T-helper 17 cell (primary cell): Measurements from ENCODE around the gene AJAP1. TPM values are rescaled to one million over a fixed set of nuclear protein-coding genes. Genes with fewer than 3 reads are reported as not detected.

Experiments
- ATAC-seq: fragments of 150-1000 bp; cut with Tn5 transposase; 2 replicates; pipeline ENCODE4 v1.10.0; 2021; ENCODE audit warnings: mild to moderate bottlenecking, moderate library complexity
- DNase-seq, 3 donors: peaks; one replicate each; pipeline versions ENCODE4 v3.0.0 to v3.0.0-alpha.2; 2020 to 2021
- H3K9me3 ChIP-seq: one replicate; pipeline ENCODE4 v1.7.0; 2013; ENCODE audit warnings: low read length, mild to moderate bottlenecking; ENCODE audit not compliant: control insufficient read depth, poor library complexity, severe bottlenecking
- H3K27ac Mint-ChIP-seq: one replicate; pipeline ENCODE4 v1.8.0; 2022; ENCODE audit warnings: mild to moderate bottlenecking, moderate library complexity, mixed read lengths
- H3K27me3 Mint-ChIP-seq: one replicate; pipeline ENCODE4 v1.8.0; 2022; ENCODE audit warnings: mixed read lengths
- H3K36me3 Mint-ChIP-seq: one replicate; pipeline ENCODE4 v1.8.0; 2022; ENCODE audit warnings: low read depth, mixed read lengths
- H3K4me1 Mint-ChIP-seq: one replicate; pipeline ENCODE4 v1.8.0; 2022; ENCODE audit warnings: mild to moderate bottlenecking, mixed read lengths
- H3K4me3 Mint-ChIP-seq: one replicate; pipeline ENCODE4 v1.8.0; 2022; ENCODE audit warnings: mild to moderate bottlenecking, moderate library complexity, mixed read lengths
- total RNA-seq, 4 donors: library from RNA in 2 of 4; stranded (reverse) in 2 of 4; gene quantifications; one replicate each; pipeline ENCODE4 v1.2.3 and lab custom pipeline; 2022 to 2026

AJAP1 gene
- total RNA-seq, 2 donors from 2014 or later, result not detected

DNA sequence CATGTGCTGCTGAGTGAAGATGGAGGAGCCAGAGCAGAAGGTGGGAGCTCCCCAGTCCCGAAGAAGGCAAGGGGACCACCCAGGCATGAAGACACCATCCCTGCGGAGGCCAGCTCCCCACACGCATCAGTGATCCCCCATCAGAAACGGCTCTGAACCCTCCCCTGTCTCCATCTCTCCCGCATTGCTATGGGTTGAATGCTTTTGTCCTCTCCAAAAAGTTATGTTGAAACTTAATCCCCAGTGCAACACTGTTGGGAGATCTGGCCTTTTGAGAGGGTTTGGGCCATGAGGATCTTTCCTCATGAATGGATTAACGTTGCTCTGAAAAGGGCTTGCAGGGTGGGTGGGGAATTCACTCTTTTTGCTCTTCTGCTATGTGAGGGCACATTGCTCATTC, 147.6 kb downstream of the AJAP1 start:
- Mint-ChIP-seq H3K36me3 (no peaks in the 10 kb centered on the region), H3K27me3 (peaks cover 35% of the 10 kb centered on the region)
- no peak for ATAC-seq

DNA sequence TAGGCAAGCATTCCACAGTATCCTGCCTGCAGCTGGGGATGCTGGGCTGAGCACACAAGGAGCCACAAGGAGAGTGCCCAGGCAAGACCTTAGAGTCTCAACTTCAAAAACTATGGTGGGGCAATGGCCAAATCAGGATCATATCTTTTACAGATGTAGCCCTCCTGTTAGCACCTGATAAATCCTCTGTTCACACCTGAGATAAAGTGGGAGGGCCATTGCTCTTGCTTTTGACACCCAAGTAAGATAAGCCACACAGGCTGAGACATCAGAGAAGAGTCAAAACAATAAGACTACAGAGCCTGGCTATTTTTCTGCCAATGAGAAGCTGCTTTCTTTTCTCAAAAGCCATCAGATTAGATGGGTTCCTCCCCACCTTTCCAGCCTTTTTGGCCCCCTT, 148.9 kb downstream of the AJAP1 start:
- H3K9me3 ChIP-seq, result no peaks in the 10 kb centered on the region
- Mint-ChIP-seq H3K27me3 (peaks cover 27% of the 10 kb centered on the region), H3K36me3 (no peaks in the 10 kb centered on the region), H3K4me3 (no peak overlapping the region), H3K27ac (no peak overlapping the region), H3K4me1 (no peaks in the 10 kb centered on the region)
- DNase-seq (no peak), ATAC-seq (no peak)

More for the DNA sequence above, 147.6 kb downstream of the AJAP1 start:
- no peak for DNase-seq
- H3K9me3 ChIP-seq, result no peaks in the 10 kb centered on the region
- no peaks in the 10 kb centered on the region for H3K4me1 Mint-ChIP-seq
- no peak overlapping the region for H3K4me3 Mint-ChIP-seq
- no peak overlapping the region for H3K27ac Mint-ChIP-seq

DNA sequence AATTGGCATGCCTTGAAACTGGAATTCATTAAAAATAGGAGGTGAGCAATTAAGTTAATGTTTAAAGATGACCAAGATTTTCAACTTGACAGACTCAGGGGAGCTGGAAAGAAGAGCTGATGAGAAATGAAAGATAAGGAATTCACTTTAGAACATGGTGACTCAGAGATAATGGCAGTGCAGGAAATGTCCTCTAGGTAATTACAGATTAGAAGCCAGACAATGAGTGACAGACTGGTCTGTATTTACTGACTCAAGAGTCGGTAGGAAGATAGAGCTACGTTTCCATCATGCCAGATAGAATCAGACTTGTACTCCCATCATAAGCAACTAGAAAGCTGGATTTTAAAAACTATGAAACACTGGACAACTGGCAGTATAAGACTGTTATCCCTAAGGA, 151.6 kb downstream of the AJAP1 start:
- H3K9me3 ChIP-seq, result no peaks in the 10 kb centered on the region
- no peaks in the 10 kb centered on the region for H3K4me1 Mint-ChIP-seq
- ATAC-seq (no peak), DNase-seq (no peak)
- H3K27ac Mint-ChIP-seq, result no peak overlapping the region
- peaks cover 30% of the 10 kb centered on the region for H3K27me3 Mint-ChIP-seq
- H3K36me3 Mint-ChIP-seq, result no peaks in the 10 kb centered on the region
- no peak overlapping the region for H3K4me3 Mint-ChIP-seq

DNA sequence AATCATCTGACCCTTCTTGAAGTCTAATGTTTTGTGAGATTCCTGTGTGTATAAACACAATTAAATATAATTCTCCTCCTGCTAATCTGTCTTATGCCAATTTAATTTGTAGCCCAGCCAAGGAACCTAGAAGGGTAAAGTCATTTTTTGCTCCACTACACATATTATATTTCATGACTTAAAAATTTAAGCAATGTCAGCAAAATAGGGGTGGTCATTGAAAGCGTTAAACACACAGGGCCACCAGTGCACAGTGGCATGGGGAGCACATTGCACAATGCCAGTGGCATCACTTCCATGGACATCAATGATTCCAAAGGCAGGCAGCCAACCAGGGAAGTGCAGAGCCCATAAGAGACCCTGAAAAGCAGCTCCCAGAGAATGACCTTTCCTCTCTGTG, 166.1 kb downstream of the AJAP1 start:
- H3K4me3 Mint-ChIP-seq, result no peak overlapping the region
- DNase-seq, result no peak
- peaks cover 5% of the 10 kb centered on the region for H3K27me3 Mint-ChIP-seq
- no peak for ATAC-seq
- no peaks in the 10 kb centered on the region for H3K9me3 ChIP-seq
- no peak overlapping the region for H3K27ac Mint-ChIP-seq
- H3K4me1 Mint-ChIP-seq, result no peaks in the 10 kb centered on the region
- peaks cover 2% of the 10 kb centered on the region for H3K36me3 Mint-ChIP-seq

DNA sequence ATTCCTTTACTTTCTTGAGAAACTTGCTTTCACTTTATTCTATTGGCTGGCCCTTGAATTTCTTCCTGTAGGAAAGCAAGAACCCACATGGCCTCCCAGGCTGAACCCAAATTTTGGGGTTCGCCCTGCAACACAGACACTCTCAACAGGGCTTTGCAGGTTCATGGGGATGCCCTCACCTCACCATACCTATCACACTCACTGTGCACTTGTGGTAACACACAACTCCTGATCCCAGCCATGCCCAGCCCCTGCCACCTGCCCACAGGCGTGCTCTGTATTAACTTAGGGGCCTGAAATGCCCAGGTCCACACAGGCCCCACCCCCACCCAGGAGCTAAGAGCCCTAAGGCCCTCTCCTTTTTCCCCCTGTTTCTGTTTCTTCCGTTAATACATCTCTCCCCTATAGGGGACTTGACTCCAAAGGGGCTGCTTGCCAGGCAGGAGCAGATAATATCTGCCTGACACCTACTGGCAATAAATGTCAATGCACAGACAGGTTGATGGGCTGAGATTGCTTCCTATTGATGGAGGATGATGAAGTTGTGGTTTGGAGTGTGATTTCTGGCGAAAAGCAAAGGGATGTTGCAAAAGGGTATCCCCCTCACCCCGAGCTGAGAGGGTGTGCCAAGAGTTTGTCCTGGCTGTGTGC, 171.5 kb downstream of the AJAP1 start:
- H3K4me3 Mint-ChIP-seq, result no peak overlapping the region
- peaks cover 2% of the 10 kb centered on the region for H3K36me3 Mint-ChIP-seq
- DNase-seq (no peak), ATAC-seq (no peak)
- no peaks in the 10 kb centered on the region for H3K9me3 ChIP-seq
- no peaks in the 10 kb centered on the region for H3K4me1 Mint-ChIP-seq
- H3K27ac Mint-ChIP-seq, result no peak overlapping the region
- H3K27me3 Mint-ChIP-seq, result peaks cover 31% of the 10 kb centered on the region

DNA sequence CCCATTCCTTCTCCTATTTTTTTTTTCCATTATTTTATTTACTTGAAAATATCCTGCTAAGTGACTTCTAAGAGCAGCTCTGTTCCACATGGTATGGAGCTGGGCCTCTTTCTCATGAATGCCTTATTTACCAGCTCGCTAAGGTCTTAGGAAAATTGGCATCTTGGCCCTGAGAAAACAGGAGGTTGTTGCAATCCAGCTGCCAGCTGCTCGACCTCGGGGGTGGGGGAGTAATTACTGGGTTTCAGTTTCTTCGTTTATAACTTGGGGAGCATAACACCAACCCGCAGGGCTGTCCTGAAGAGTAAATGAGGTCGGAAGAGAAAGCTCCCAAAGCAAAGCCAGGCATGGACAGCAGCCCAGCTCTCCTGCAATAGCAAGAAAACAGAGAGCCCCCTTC, 176.3 kb downstream of the AJAP1 start:
- H3K9me3 ChIP-seq, result no peaks in the 10 kb centered on the region
- no peaks in the 10 kb centered on the region for H3K4me1 Mint-ChIP-seq
- DNase-seq, result no peak
- H3K4me3 Mint-ChIP-seq, result no peak overlapping the region
- no peaks in the 10 kb centered on the region for H3K36me3 Mint-ChIP-seq
- ATAC-seq, result no peak
- H3K27ac Mint-ChIP-seq, result no peak overlapping the region
- peaks cover 27% of the 10 kb centered on the region for H3K27me3 Mint-ChIP-seq

DNA sequence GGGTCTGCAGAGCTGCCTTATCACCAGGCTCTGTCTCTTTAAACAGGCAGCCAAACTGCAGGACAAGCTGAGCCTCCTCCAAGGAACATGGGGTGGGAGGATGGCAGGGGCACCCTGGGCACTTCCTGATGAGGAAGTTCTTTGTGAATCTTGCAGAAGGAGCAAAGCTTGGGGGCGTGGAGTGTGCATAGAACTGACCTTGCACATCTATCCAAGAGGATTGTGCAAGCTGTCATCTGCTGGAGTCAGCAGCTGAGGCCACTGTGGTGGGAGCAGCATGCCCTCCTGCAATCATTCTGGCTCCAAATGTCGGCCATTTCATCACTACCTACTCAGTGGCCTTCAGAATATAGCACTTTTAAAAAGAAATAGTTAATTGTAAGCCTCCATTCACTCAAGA, 182.2 kb downstream of the AJAP1 start:
- Mint-ChIP-seq H3K36me3 (no peaks in the 10 kb centered on the region), H3K4me1 (no peaks in the 10 kb centered on the region), H3K27ac (no peak overlapping the region), H3K4me3 (no peak overlapping the region), H3K27me3 (peaks cover 29% of the 10 kb centered on the region)
- ATAC-seq (no peak), DNase-seq (no peak)
- no peaks in the 10 kb centered on the region for H3K9me3 ChIP-seq

DNA sequence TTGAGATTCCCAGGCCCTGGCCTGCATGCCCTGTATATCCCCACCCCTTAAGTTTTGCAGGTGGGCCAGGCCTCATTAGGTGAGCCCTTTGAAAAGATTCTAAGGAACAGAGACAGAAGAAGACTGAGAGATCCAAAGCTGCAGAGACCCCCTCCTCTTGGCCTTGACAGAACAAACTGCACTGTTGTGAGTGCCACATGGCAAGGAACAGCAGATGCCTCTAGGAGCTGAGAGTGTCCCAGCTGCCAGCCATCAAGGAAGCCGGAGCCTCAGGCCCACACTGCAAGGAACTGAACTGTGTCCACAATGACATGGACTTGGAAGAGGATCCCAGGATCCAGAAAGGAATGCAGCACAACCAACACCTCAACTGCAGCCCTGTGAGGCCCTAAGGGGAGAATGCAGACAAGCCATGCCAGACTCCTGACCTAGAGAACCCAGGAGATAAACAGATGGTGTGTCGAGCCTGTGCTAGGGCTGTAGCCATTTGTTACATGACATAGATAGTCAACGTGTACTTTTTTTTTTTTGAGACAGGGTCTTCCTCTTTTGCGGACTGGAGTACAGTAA, 182.7 kb downstream of the AJAP1 start:
- Mint-ChIP-seq H3K4me1 (no peaks in the 10 kb centered on the region), H3K27ac (no peak overlapping the region), H3K27me3 (peaks cover 30% of the 10 kb centered on the region), H3K36me3 (no peaks in the 10 kb centered on the region), H3K4me3 (no peak overlapping the region)
- ATAC-seq (no peak), DNase-seq (no peak)
- H3K9me3 ChIP-seq, result no peaks in the 10 kb centered on the region

DNA sequence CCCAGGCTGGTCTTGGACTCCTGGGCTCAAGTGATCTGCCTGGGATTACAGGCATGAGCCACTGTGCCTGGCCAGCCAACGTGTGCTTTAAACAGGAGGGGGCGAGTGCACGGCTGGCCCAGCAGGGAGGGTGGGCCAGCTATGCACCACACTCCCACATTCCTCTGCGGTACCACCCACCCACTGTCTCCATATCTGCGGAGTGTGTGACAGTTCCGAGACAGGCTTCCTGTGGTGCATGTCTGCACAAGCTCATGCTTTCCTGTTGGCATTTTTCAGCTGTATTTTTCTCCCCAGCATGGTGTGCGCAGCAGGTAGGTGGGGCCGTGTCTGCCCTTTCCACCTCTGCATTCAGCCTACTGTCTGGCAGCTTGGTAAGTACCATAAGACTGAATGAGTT, 183.3 kb downstream of the AJAP1 start:
- Mint-ChIP-seq H3K27me3 (peaks cover 30% of the 10 kb centered on the region), H3K36me3 (no peaks in the 10 kb centered on the region), H3K27ac (no peak overlapping the region), H3K4me1 (no peaks in the 10 kb centered on the region), H3K4me3 (no peak overlapping the region)
- no peak for ATAC-seq
- no peaks in the 10 kb centered on the region for H3K9me3 ChIP-seq
- DNase-seq, result no peak

DNA sequence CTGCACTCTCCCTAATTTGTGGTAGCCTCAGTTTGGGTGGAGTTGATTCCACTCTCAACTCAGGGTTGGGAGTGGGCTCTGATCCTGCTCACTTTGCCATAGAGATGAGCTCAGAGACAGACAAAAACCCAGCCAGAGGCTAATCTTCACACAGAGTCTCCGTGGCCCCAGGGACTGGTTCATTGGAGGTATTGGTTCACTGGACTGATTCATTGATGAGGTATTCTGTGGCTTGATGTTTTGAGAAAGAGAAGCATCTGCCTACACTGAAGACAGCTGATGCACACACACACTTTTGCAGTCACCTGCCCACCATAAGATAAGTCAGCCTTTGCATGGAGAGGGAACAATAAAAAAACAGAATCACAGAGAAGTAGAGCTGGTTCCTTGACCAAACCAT, 183.8 kb downstream of the AJAP1 start:
- no peak for ATAC-seq
- H3K36me3 Mint-ChIP-seq, result no peaks in the 10 kb centered on the region
- no peaks in the 10 kb centered on the region for H3K9me3 ChIP-seq
- no peak overlapping the region for H3K27ac Mint-ChIP-seq
- no peak for DNase-seq
- H3K27me3 Mint-ChIP-seq, result peaks cover 30% of the 10 kb centered on the region
- no peaks in the 10 kb centered on the region for H3K4me1 Mint-ChIP-seq
- H3K4me3 Mint-ChIP-seq, result no peak overlapping the region
